HEK293 (cell line): Measurements from ENCODE around the gene CDH24.

Source experiments
- CTCF ChIA-PET: fragments of 350-600 bp; formaldehyde crosslinking; extraction: SDS; loops from one replicate; lab custom pipeline; 2021; ENCODE audit warnings: antibody characterized with exemption; lab: Yijun Ruan, JAX
- POLR2A ChIA-PET: fragments of 300-600 bp; formaldehyde crosslinking; extraction: SDS; loops from one replicate; lab custom pipeline; 2020; ENCODE audit warnings: antibody characterized with exemption, inconsistent platforms; lab: Yijun Ruan, JAX
- H3K27ac ChIP-seq: fragments of 200-500 bp; sonication (Bioruptor generic); 2 replicates; pipeline ENCODE4 v1.5.1; 2014; ENCODE audit warnings: low read depth, low read length, control low read depth, inconsistent platforms; ENCODE audit errors: extremely low read depth
- H3K36me3 ChIP-seq, 2 experiments: fragments of 200-500 bp in 1 of 2; sonication (Bioruptor generic) in 1 of 2; 1 replicate in 1 of 2; 2 replicates in 1 of 2; pipeline ENCODE4 v1.5.1; 2014 to 2017; ENCODE audit warnings: inconsistent platforms in 2 of 2, low read length in 2 of 2; ENCODE audit not compliant: control insufficient read depth in 2 of 2, insufficient read depth in 1 of 2
- H3K4me1 ChIP-seq: fragments of 200-500 bp; sonication (Bioruptor generic); 2 replicates; pipeline ENCODE4 v1.5.1; 2014; ENCODE audit warnings: mild to moderate bottlenecking, low read length, inconsistent platforms; ENCODE audit not compliant: control insufficient read depth, insufficient read depth
- H3K4me3 ChIP-seq: 2 replicates; pipeline ENCODE4 v1.5.1; 2011; ENCODE audit warnings: low read depth, mild to moderate bottlenecking, control low read depth, low read length, moderate library complexity
- H3K9me3 ChIP-seq: fragments of 200-500 bp; sonication (Bioruptor generic); 2 replicates; pipeline ENCODE4 v1.5.1; 2014; ENCODE audit warnings: low read depth, low read length, inconsistent platforms; ENCODE audit not compliant: control insufficient read depth, insufficient read depth
- PRDM1 ChIP-seq: fragments of 450-650 bp; formaldehyde crosslinking; IDR thresholded peaks from 2 replicates; pipeline ENCODE4; 2016; ENCODE audit warnings: missing biosample characterization, missing genetic modification characterization
- SP7 ChIP-seq: fragments of 450-650 bp; formaldehyde crosslinking; IDR thresholded peaks from 2 replicates; pipeline ENCODE4 v1.5.1; 2016; ENCODE audit warnings: missing biosample characterization, missing genetic modification characterization
- YY1 ChIP-seq: fragments of 450-650 bp; formaldehyde crosslinking; IDR thresholded peaks from 2 replicates; pipeline ENCODE4 v1.5.1; 2018; ENCODE audit warnings: missing biosample characterization, missing genetic modification characterization
- ZNF174 ChIP-seq: fragments of 450-650 bp; formaldehyde crosslinking; IDR thresholded peaks from 2 replicates; pipeline ENCODE4 v1.5.0; 2017; ENCODE audit warnings: missing biosample characterization, mild to moderate bottlenecking, missing genetic modification characterization
- ZNF175 ChIP-seq: fragments of 450-650 bp; formaldehyde crosslinking; IDR thresholded peaks from 2 replicates; pipeline ENCODE4 v1.5.1; 2016; ENCODE audit warnings: missing biosample characterization, missing genetic modification characterization
- ZNF211 ChIP-seq: fragments of 450-650 bp; formaldehyde crosslinking; IDR thresholded peaks from 2 replicates; pipeline ENCODE4 v1.5.1; 2016; ENCODE audit warnings: low read depth, missing biosample characterization, missing genetic modification characterization
- ZNF223 ChIP-seq: fragments of 450-650 bp; formaldehyde crosslinking; IDR thresholded peaks from 2 replicates; pipeline ENCODE4 v1.5.1; 2016; ENCODE audit warnings: missing biosample characterization, missing genetic modification characterization
- ZNF37A ChIP-seq: fragments of 450-650 bp; IDR thresholded peaks from 2 replicates; pipeline ENCODE4 v1.5.1; 2018; ENCODE audit warnings: missing biosample characterization, missing genetic modification characterization
- ZNF423 ChIP-seq: fragments of 450-650 bp; formaldehyde crosslinking; IDR thresholded peaks from 2 replicates; pipeline ENCODE4 v1.5.1; 2016; ENCODE audit warnings: missing biosample characterization, missing genetic modification characterization
- ZNF501 ChIP-seq: fragments of 450-650 bp; formaldehyde crosslinking; IDR thresholded peaks from 2 replicates; pipeline ENCODE4 v1.5.1; 2016; ENCODE audit warnings: missing biosample characterization, missing genetic modification characterization
- ZNF529 ChIP-seq: fragments of 450-650 bp; formaldehyde crosslinking; IDR thresholded peaks from 2 replicates; pipeline ENCODE4 v1.5.1; 2017; ENCODE audit warnings: missing genetic modification characterization, missing biosample characterization; ENCODE audit not compliant: insufficient replicate concordance
- ZNF544 ChIP-seq: fragments of 450-650 bp; formaldehyde crosslinking; IDR thresholded peaks from 2 replicates; pipeline ENCODE4 v1.5.0; 2017; ENCODE audit warnings: missing biosample characterization, missing genetic modification characterization
- ZNF621 ChIP-seq: fragments of 450-650 bp; formaldehyde crosslinking; IDR thresholded peaks from 2 replicates; pipeline ENCODE4 v1.5.1; 2017; ENCODE audit warnings: missing biosample characterization, missing genetic modification characterization
- ZNF623 ChIP-seq: fragments of 450-650 bp; formaldehyde crosslinking; IDR thresholded peaks from 2 replicates; pipeline ENCODE4 v1.5.1; 2016; ENCODE audit warnings: missing biosample characterization, missing genetic modification characterization
- ZNF664 ChIP-seq: fragments of 450-650 bp; formaldehyde crosslinking; IDR thresholded peaks from 2 replicates; pipeline ENCODE4 v1.5.1; 2016; ENCODE audit warnings: missing biosample characterization, missing genetic modification characterization
- ZNF707 ChIP-seq: fragments of 450-650 bp; formaldehyde crosslinking; IDR thresholded peaks from 2 replicates; pipeline ENCODE4 v1.5.1; 2016; ENCODE audit warnings: missing biosample characterization, missing genetic modification characterization
- ZNF776 ChIP-seq: fragments of 450-650 bp; formaldehyde crosslinking; IDR thresholded peaks from 2 replicates; pipeline ENCODE4 v1.5.0; 2017; ENCODE audit warnings: missing biosample characterization, missing genetic modification characterization, borderline replicate concordance
- ZNF785 ChIP-seq: fragments of 450-650 bp; formaldehyde crosslinking; IDR thresholded peaks from 2 replicates; pipeline ENCODE4 v1.5.1; 2016; ENCODE audit warnings: missing biosample characterization, missing genetic modification characterization
- ZNF830 ChIP-seq: fragments of 450-650 bp; IDR thresholded peaks from 2 replicates; pipeline ENCODE4 v1.5.0; 2018; ENCODE audit warnings: missing biosample characterization, missing genetic modification characterization, low read depth, mild to moderate bottlenecking, moderate library complexity
- TF ChIP-seq, protein P1 (sequence below): fragments of 450-650 bp; formaldehyde crosslinking; IDR thresholded peaks from 2 replicates; pipeline ENCODE4 v1.5.1; 2016; ENCODE audit warnings: missing biosample characterization, missing genetic modification characterization
- TF ChIP-seq, protein P2 (sequence below): fragments of 450-650 bp; IDR thresholded peaks from 2 replicates; pipeline ENCODE4 v1.5.1; 2018; ENCODE audit warnings: missing biosample characterization, mild to moderate bottlenecking, missing genetic modification characterization
- TF ChIP-seq, protein P3 (sequence below): fragments of 450-650 bp; formaldehyde crosslinking; IDR thresholded peaks from 2 replicates; pipeline ENCODE4 v1.5.1; 2016; ENCODE audit warnings: missing biosample characterization, missing genetic modification characterization, borderline replicate concordance
- TF ChIP-seq, protein P4 (sequence below): fragments of 450-650 bp; formaldehyde crosslinking; IDR thresholded peaks from 2 replicates; pipeline ENCODE4 v1.5.1; 2016; ENCODE audit warnings: missing biosample characterization, missing genetic modification characterization
- TF ChIP-seq, protein P5 (sequence below): fragments of 450-650 bp; formaldehyde crosslinking; IDR thresholded peaks from 2 replicates; pipeline ENCODE4 v1.5.1; 2016; ENCODE audit warnings: missing biosample characterization, missing genetic modification characterization
- TF ChIP-seq, protein P6 (sequence below): fragments of 450-650 bp; formaldehyde crosslinking; IDR thresholded peaks from 2 replicates; pipeline ENCODE4 v1.5.1; 2016; ENCODE audit warnings: missing biosample characterization, missing genetic modification characterization
- TF ChIP-seq, protein P7 (sequence below): fragments of 450-650 bp; formaldehyde crosslinking; IDR thresholded peaks from 2 replicates; pipeline ENCODE4 v1.5.1; 2016; ENCODE audit warnings: missing biosample characterization, missing genetic modification characterization

CDH24 gene

DNA sequence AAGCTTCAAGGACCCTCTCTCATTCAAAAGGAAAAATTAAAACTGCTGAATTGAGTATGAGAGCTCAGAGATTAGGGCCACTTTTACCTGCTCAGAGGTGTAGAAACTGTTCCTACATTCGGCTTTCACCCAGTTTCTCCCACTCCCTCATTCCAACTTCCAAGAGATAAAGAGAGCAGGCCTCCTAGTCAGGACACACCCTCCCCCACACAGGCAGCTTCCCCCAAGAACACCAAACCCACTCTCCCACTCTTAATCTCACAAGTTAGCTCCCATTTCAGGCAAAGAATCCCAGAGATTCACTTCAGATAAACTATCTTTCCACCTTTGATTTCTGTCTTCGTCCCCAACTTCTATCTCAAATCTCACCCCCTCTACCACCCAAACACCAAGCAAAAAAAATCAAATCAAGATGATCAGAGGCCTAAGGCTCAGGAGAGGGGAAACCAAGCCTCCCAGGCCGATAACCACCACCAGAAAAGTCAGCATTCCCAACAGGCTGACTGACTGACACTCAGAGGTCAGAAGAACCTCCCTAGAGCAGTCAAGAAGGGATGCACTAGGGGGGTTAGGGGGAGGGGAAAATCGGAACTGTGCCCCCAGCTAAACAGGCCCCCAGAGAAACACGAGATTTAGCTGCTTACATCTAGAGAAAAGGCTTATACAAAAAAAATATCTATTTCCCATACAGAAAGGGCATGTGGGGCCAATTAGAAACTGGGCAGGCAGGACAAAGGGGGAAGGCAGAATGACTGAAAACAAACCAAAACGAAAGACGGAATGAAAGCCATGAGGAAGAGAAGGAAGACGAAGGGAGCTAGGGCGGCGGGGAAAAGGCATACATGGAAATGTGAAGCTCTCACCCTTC lies 13.2 kb upstream of the CDH24 start:
- ChIA-PET CTCF (interaction anchor here (0.6 to 4.0 kb wide), 13 partner anchors 8 to 1161 kb away, joined by 3 to 21 read pairs (median 5); partner anchors contain the start of genes ACIN1 and C14orf119), POLR2A (interaction anchor here (1.2 to 3.5 kb wide), 4 partner anchors 8 to 25 kb away, joined by 7 to 48 read pairs (median 17); partner anchors contain the start of genes ACIN1 and C14orf119)
- Histone ChIP-seq H3K27ac (peak overlapping the region; percentile 84), H3K36me3 (peaks cover 30 to 59% of the 10 kb centered on the region in 2 experiments), H3K4me3 (peak overlapping the region; percentile 65), H3K9me3 (no peaks in the 10 kb centered on the region), H3K4me1 (peaks cover 16% of the 10 kb centered on the region)
- no peak for TF ChIP-seq ZNF830
- no peak for TF ChIP-seq ZNF544 (tag by site-specific recombination)
- no peak for TF ChIP-seq ZNF664
- no peak for TF ChIP-seq ZNF529 (tag by site-specific recombination)
- TF ChIP-seq, protein P1, sequence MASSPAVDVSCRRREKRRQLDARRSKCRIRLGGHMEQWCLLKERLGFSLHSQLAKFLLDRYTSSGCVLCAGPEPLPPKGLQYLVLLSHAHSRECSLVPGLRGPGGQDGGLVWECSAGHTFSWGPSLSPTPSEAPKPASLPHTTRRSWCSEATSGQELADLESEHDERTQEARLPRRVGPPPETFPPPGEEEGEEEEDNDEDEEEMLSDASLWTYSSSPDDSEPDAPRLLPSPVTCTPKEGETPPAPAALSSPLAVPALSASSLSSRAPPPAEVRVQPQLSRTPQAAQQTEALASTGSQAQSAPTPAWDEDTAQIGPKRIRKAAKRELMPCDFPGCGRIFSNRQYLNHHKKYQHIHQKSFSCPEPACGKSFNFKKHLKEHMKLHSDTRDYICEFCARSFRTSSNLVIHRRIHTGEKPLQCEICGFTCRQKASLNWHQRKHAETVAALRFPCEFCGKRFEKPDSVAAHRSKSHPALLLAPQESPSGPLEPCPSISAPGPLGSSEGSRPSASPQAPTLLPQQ (tag by site-specific recombination), result 0 out of 2 replicates have a peak, but pooled peaks have one; percentile 28
- TF ChIP-seq ZNF37A, result no peak
- TF ChIP-seq, protein P2, sequence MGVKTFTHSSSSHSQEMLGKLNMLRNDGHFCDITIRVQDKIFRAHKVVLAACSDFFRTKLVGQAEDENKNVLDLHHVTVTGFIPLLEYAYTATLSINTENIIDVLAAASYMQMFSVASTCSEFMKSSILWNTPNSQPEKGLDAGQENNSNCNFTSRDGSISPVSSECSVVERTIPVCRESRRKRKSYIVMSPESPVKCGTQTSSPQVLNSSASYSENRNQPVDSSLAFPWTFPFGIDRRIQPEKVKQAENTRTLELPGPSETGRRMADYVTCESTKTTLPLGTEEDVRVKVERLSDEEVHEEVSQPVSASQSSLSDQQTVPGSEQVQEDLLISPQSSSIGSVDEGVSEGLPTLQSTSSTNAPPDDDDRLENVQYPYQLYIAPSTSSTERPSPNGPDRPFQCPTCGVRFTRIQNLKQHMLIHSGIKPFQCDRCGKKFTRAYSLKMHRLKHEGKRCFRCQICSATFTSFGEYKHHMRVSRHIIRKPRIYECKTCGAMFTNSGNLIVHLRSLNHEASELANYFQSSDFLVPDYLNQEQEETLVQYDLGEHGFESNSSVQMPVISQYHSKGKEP (tag by site-specific recombination), result no peak
- no peak for TF ChIP-seq ZNF174 (tag by site-specific recombination)
- TF ChIP-seq SP7 (tag by site-specific recombination), result no peak
- TF ChIP-seq, protein P3, sequence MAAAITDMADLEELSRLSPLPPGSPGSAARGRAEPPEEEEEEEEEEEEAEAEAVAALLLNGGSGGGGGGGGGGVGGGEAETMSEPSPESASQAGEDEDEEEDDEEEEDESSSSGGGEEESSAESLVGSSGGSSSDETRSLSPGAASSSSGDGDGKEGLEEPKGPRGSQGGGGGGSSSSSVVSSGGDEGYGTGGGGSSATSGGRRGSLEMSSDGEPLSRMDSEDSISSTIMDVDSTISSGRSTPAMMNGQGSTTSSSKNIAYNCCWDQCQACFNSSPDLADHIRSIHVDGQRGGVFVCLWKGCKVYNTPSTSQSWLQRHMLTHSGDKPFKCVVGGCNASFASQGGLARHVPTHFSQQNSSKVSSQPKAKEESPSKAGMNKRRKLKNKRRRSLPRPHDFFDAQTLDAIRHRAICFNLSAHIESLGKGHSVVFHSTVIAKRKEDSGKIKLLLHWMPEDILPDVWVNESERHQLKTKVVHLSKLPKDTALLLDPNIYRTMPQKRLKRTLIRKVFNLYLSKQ (tag by site-specific recombination), result no peak
- TF ChIP-seq ZNF707 (tag by site-specific recombination), result no peak
- no peak for TF ChIP-seq ZNF776 (tag by site-specific recombination)
- TF ChIP-seq ZNF501 (tag by site-specific recombination), result no peak
- TF ChIP-seq, protein P4, sequence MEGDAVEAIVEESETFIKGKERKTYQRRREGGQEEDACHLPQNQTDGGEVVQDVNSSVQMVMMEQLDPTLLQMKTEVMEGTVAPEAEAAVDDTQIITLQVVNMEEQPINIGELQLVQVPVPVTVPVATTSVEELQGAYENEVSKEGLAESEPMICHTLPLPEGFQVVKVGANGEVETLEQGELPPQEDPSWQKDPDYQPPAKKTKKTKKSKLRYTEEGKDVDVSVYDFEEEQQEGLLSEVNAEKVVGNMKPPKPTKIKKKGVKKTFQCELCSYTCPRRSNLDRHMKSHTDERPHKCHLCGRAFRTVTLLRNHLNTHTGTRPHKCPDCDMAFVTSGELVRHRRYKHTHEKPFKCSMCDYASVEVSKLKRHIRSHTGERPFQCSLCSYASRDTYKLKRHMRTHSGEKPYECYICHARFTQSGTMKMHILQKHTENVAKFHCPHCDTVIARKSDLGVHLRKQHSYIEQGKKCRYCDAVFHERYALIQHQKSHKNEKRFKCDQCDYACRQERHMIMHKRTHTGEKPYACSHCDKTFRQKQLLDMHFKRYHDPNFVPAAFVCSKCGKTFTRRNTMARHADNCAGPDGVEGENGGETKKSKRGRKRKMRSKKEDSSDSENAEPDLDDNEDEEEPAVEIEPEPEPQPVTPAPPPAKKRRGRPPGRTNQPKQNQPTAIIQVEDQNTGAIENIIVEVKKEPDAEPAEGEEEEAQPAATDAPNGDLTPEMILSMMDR (tag by site-specific recombination), result no peak
- TF ChIP-seq YY1 (tag by site-specific recombination), result no peak
- TF ChIP-seq ZNF621 (tag by site-specific recombination), result no peak
- TF ChIP-seq PRDM1 (tag by site-specific recombination), result peak; percentile 96
- no peak for TF ChIP-seq ZNF785 (tag by site-specific recombination)
- TF ChIP-seq ZNF223, result no peak
- no peak for TF ChIP-seq ZNF623 (tag by site-specific recombination)
- TF ChIP-seq, protein P5, sequence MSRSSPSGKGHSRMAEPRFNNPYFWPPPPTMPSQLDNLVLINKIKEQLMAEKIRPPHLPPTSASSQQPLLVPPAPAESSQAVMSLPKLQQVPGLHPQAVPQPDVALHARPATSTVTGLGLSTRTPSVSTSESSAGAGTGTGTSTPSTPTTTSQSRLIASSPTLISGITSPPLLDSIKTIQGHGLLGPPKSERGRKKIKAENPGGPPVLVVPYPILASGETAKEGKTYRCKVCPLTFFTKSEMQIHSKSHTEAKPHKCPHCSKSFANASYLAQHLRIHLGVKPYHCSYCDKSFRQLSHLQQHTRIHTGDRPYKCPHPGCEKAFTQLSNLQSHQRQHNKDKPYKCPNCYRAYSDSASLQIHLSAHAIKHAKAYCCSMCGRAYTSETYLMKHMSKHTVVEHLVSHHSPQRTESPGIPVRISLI (tag by site-specific recombination), result no peak
- TF ChIP-seq ZNF175, result no peak
- no peak for TF ChIP-seq ZNF211 (tag by site-specific recombination)
- TF ChIP-seq, protein P6, sequence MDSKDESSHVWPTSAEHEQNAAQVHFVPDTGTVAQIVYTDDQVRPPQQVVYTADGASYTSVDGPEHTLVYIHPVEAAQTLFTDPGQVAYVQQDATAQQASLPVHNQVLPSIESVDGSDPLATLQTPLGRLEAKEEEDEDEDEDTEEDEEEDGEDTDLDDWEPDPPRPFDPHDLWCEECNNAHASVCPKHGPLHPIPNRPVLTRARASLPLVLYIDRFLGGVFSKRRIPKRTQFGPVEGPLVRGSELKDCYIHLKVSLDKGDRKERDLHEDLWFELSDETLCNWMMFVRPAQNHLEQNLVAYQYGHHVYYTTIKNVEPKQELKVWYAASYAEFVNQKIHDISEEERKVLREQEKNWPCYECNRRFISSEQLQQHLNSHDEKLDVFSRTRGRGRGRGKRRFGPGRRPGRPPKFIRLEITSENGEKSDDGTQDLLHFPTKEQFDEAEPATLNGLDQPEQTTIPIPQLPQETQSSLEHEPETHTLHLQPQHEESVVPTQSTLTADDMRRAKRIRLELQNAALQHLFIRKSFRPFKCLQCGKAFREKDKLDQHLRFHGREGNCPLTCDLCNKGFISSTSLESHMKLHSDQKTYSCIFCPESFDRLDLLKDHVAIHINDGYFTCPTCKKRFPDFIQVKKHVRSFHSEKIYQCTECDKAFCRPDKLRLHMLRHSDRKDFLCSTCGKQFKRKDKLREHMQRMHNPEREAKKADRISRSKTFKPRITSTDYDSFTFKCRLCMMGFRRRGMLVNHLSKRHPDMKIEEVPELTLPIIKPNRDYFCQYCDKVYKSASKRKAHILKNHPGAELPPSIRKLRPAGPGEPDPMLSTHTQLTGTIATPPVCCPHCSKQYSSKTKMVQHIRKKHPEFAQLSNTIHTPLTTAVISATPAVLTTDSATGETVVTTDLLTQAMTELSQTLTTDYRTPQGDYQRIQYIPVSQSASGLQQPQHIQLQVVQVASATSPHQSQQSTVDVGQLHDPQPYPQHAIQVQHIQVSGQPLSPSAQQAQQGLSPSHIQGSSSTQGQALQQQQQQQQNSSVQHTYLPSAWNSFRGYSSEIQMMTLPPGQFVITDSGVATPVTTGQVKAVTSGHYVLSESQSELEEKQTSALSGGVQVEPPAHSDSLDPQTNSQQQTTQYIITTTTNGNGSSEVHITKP (tag by site-specific recombination), result no peak
- TF ChIP-seq, protein P7, sequence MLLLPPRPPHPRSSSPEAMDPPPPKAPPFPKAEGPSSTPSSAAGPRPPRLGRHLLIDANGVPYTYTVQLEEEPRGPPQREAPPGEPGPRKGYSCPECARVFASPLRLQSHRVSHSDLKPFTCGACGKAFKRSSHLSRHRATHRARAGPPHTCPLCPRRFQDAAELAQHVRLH (tag by site-specific recombination), result no peak
- no peak for TF ChIP-seq ZNF423 (tag by site-specific recombination)
